HG03354 (cell line): ENCODE results near the gene TTC3.

Experiments
- ATAC-seq: cut with Tn5 transposase; IDR thresholded peaks from one replicate; pipeline ENCODE4 v1.9.1; 2021; ENCODE audit warnings: mild to moderate bottlenecking; ENCODE audit not compliant: unreplicated experiment, poor library complexity, severe bottlenecking

Gene TTC3

GRCh38 chr21:37184784-37185593, 111.9 kb downstream of the TTC3 start:
- ATAC-seq: no peak

- no peak for ATAC-seq
Observed at GRCh38 chr21:37186983-37187382, 113.9 kb downstream of the TTC3 start.

- no peak for ATAC-seq
Observed at GRCh38 chr21:37188825-37189224, 115.8 kb downstream of the TTC3 start.

GRCh38 chr21:37192019-37192418, 119.0 kb downstream of the TTC3 start:
- ATAC-seq: no peak

GRCh38 chr21:37193006-37193405, 120.0 kb downstream of the TTC3 start:
- no peak for ATAC-seq

- no peak for ATAC-seq
Observed at GRCh38 chr21:37193676-37194075, 120.6 kb downstream of the TTC3 start.

GRCh38 chr21:37195059-37195458, 122.0 kb downstream of the TTC3 start:
- ATAC-seq: no peak

GRCh38 chr21:37195610-37196009, 122.6 kb downstream of the TTC3 start:
- no peak for ATAC-seq

- ATAC-seq: no peak
Observed at GRCh38 chr21:37196847-37197246, 123.8 kb downstream of the TTC3 start.

GRCh38 chr21:37197746-37198145, 124.7 kb downstream of the TTC3 start:
- no peak for ATAC-seq

GRCh38 chr21:37199057-37199924, 126.2 kb downstream of the TTC3 start:
- ATAC-seq: no peak

GRCh38 chr21:37200641-37201480, 127.8 kb downstream of the TTC3 start:
- ATAC-seq: no peak

- no peak for ATAC-seq
Observed at GRCh38 chr21:37202221-37203110, 129.4 kb downstream of the TTC3 start.

GRCh38 chr21:37204580-37204979, 131.5 kb downstream of the TTC3 start:
- ATAC-seq: no peak

GRCh38 chr21:37206496-37206895, 133.4 kb downstream of the TTC3 start:
- ATAC-seq: no peak

GRCh38 chr21:37207441-37208009, 134.5 kb downstream of the TTC3 start:
- peak; percentile 52 for ATAC-seq

- peak; percentile 74 for ATAC-seq
Observed at GRCh38 chr21:37208056-37208721, 135.1 kb downstream of the TTC3 start.

GRCh38 chr21:37208741-37209225, 135.7 kb downstream of the TTC3 start:
- peak; percentile 44 for ATAC-seq
